HEK293T (cell line): ENCODE results near the gene CXCL16.

Source experiments
- ARNT ChIP-seq: fragments of 450-650 bp; IDR thresholded peaks from 2 replicates; pipeline ENCODE4 v1.6.1; 2017; ENCODE audit warnings: mild to moderate bottlenecking
- BHLHE40 ChIP-seq: fragments of 450-650 bp; IDR thresholded peaks from 2 replicates; pipeline ENCODE4 v1.6.1; 2016; ENCODE audit warnings: mild to moderate bottlenecking, moderate library complexity, borderline replicate concordance
- FOXK2 ChIP-seq: fragments of 450-650 bp; IDR thresholded peaks from 2 replicates; pipeline ENCODE4 v1.6.1; 2016; ENCODE audit warnings: mild to moderate bottlenecking
- L3MBTL2 ChIP-seq: fragments of 450-650 bp; conservative IDR thresholded peaks from 2 replicates; pipeline ENCODE4 v1.6.1; 2016; ENCODE audit warnings: mild to moderate bottlenecking
- LEF1 ChIP-seq: fragments of 450-650 bp; IDR thresholded peaks from 2 replicates; pipeline ENCODE4 v1.6.1; 2017; ENCODE audit warnings: mild to moderate bottlenecking, borderline replicate concordance
- NFRKB ChIP-seq: fragments of 450-650 bp; IDR thresholded peaks from 2 replicates; pipeline ENCODE4 v1.6.1; 2016; ENCODE audit warnings: mild to moderate bottlenecking, moderate library complexity
- SP1 ChIP-seq: fragments of 450-650 bp; IDR thresholded peaks from 2 replicates; pipeline ENCODE4 v1.6.1; 2017
- SUZ12 ChIP-seq: fragments of 450-650 bp; IDR thresholded peaks from 2 replicates; pipeline ENCODE4 v1.6.1; 2016; ENCODE audit warnings: mild to moderate bottlenecking

DNA sequence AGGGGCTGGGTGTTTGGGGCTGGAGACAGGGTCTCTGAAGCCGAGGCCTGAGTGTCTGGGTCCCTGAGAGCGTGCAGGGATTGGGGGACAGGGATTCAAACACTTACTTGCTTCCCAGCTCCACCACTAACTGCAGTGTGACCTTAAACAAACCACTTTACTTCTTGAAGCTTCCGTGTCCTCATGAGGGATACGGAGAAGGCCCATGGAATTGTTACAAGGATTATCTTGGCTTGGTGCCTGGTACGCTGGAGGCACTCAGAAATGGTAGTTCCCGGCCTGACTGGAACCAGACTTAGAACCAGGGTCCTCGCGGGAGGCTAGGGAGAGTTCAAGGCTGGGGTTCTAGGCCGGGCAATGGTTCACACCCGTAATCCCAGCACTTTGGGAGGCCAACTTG, 2.9 kb upstream of the CXCL16 start:
- no peak for TF ChIP-seq SP1
- TF ChIP-seq L3MBTL2 = no peak
- no peak for TF ChIP-seq ARNT
- no peak for TF ChIP-seq SUZ12
- no peak for TF ChIP-seq BHLHE40
- TF ChIP-seq LEF1 = no peak
- no peak for TF ChIP-seq FOXK2
- no peak for TF ChIP-seq NFRKB
